ENCODE measurements around the gene SORCS2.

The SORCS2 gene

DNA sequence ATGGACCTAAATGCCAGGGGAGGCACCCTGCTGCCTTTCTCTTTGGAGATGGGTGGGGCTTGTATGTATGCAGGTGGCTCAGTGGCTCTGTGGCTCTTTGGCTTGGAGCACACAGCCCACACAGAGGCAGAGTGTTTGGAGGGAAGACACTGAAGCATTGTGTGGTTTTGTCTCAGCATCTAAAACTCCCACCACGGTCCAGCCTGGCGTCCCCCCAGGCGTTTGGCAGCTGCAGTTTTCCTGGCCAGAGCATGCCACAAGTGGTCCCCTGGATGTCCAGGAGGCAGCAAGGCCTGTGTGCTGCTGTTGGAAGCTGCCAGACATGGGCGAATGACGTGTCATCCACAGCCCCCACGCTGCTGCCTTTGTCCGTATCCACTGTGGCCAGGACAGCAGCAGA, 274.6 kb downstream of the SORCS2 start:
- H3K27ac ChIP-seq = no peak overlapping the region
- TF ChIP-seq, protein P1, sequence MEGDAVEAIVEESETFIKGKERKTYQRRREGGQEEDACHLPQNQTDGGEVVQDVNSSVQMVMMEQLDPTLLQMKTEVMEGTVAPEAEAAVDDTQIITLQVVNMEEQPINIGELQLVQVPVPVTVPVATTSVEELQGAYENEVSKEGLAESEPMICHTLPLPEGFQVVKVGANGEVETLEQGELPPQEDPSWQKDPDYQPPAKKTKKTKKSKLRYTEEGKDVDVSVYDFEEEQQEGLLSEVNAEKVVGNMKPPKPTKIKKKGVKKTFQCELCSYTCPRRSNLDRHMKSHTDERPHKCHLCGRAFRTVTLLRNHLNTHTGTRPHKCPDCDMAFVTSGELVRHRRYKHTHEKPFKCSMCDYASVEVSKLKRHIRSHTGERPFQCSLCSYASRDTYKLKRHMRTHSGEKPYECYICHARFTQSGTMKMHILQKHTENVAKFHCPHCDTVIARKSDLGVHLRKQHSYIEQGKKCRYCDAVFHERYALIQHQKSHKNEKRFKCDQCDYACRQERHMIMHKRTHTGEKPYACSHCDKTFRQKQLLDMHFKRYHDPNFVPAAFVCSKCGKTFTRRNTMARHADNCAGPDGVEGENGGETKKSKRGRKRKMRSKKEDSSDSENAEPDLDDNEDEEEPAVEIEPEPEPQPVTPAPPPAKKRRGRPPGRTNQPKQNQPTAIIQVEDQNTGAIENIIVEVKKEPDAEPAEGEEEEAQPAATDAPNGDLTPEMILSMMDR (conservative IDR thresholded peaks at IDR 0.05) = no peak

- H3K27ac ChIP-seq = no peak overlapping the region
- TF ChIP-seq, protein P1 (conservative IDR thresholded peaks at IDR 0.05) = no peak
Observed at GRCh38 chr4:7467471-7467870, 275.1 kb downstream of the SORCS2 start.

GRCh38 chr4:7469023-7469422, 276.7 kb downstream of the SORCS2 start:
- TF ChIP-seq, protein P1 (conservative IDR thresholded peaks at IDR 0.05) = no peak
- no peak overlapping the region for H3K27ac ChIP-seq

- TF ChIP-seq, protein P1 (conservative IDR thresholded peaks at IDR 0.05) = no peak
- H3K27ac ChIP-seq = no peak overlapping the region
Observed at GRCh38 chr4:7470111-7470510, 277.8 kb downstream of the SORCS2 start.

DNA sequence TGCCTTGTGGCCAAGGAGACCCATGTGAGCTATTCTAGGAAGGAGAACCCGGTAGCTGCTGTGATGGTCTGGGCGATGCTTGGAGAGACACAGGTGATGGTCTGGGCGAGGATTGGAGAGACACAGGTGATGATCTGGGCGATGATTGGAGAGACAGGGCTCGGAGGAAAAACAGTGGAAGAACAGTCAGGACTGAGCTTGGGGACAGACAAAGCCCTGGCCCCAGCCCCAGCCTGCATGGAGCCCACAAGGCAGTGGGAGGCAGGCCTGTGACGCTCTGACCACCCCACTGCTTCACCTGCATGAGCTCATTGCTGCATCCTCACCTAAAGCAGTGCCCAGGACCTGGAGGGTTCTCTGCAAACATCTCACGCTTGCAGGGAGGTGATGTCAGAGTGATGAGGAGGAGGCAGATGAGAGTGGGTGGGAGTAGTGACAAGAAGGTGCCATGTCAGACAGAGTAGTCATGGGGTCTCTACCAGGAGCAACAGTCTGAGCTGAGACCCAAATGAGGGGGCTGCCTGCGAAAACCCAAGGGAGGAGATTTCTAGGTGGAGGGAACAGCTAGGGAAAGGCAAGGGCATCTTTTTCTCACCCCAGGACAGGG, 278.3 kb downstream of the SORCS2 start:
- TF ChIP-seq, protein P1 (conservative IDR thresholded peaks at IDR 0.05) = no peak
- H3K27ac ChIP-seq = no peak overlapping the region

DNA sequence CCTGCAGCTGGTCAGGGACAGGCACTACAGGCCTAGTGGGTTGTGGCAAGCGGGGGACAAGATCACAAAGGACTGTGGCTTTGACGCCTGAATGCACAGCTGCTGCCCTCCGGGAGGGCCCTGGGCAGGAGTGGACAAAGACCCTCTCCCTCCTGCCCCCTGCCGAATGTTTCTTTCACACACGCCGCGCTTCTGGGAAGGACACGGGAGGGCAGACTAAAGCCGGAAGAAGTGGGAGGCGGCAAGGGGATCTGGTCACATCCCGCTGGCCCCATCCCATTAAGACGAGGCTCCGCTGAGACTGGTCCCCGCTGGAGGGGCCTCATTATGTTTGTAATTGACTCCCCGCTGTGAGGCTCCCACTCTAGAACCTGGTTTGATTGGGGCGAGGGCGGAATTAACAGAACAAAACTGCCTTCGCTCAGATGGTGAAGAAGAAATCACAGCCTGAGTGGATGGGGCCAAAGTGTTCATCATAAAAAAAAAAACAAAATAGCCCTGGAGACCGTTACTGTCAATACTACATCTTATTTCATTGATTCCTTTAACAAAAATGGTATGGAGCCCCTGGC, 280.2 kb downstream of the SORCS2 start:
- TF ChIP-seq, protein P1 (conservative IDR thresholded peaks at IDR 0.05) = no peak
- H3K27ac ChIP-seq = no peak overlapping the region

GRCh38 chr4:7473081-7473480, 280.7 kb downstream of the SORCS2 start:
- TF ChIP-seq, protein P1 (conservative IDR thresholded peaks at IDR 0.05) = no peak
- H3K27ac ChIP-seq = no peak overlapping the region
